GM12878 (cell line): ENCODE measurements around the gene AEN. TPM values are rescaled to one million over a fixed set of nuclear protein-coding genes. Genes with fewer than 3 reads are reported as not detected.

Experiments used
- ATAC-seq: fragments of 200-7000 bp; cut with Tn5 transposase; 3 replicates; pipeline ENCODE4 v1.9.1; 2020; ENCODE audit warnings: mild to moderate bottlenecking, moderate library complexity
- BruUV-seq: library from RNA; stranded (reverse); fragments of 400-500 nt; replicated peaks from 2 replicates; lab custom pipeline; 2021; lab: Mats Ljungman, UMichigan
- CTCF ChIA-PET: fragments of 300-600 bp; sonication (Branson Sonifier 250); formaldehyde crosslinking; extraction: SDS; loops from one replicate; lab custom pipeline; 2021; ENCODE audit warnings: inconsistent platforms; lab: Yijun Ruan, JAX
- POLR2A ChIA-PET: fragments of 350-600 bp; formaldehyde crosslinking; extraction: SDS; loops from one replicate; lab custom pipeline; 2021; ENCODE audit warnings: inconsistent platforms; lab: Charles Lee
- RAD21 ChIA-PET: fragments of 300-600 bp; sonication (Branson Sonifier 250); formaldehyde crosslinking; loops from one replicate; lab custom pipeline; 2023; ENCODE audit warnings: antibody characterized with exemption; ENCODE audit not compliant: unreplicated experiment; lab: Charles Lee
- SMC1A ChIA-PET: fragments of 300-600 bp; sonication (Branson Sonifier 250); formaldehyde crosslinking; loops from one replicate; lab custom pipeline; 2023; ENCODE audit not compliant: unreplicated experiment, uncharacterized antibody; lab: Charles Lee
- DNase-seq: peaks from one replicate; pipeline ENCODE4 v3.0.0-alpha.2; 2011; ENCODE audit warnings: low read depth, low spot score
- FAIRE-seq: peaks from 3 replicates; lab custom pipeline; 2011; peaks lifted over from hg19 to GRCh38; lab: Jason Lieb, UNC
- H2AFZ ChIP-seq: 2 replicates; pipeline ENCODE4 v1.6.0; 2011; ENCODE audit warnings: low read depth, low read length, control low read depth; ENCODE audit not compliant: control insufficient read depth
- H3K27ac ChIP-seq: 2 replicates; pipeline ENCODE4 v1.5.1; 2011; ENCODE audit warnings: control low read depth; ENCODE audit not compliant: control insufficient read depth, insufficient read depth
- H3K27me3 ChIP-seq, 2 experiments: replicated peaks in 1 of 2; 2 replicates each; pipeline versions ENCODE4 v1.6.0 to v1.6.1; 2011; ENCODE audit warnings: low read length in 1 of 2; ENCODE audit not compliant: control insufficient read depth in 2 of 2, insufficient read depth in 2 of 2
- H3K36me3 ChIP-seq, 2 experiments: 2 replicates each; pipeline ENCODE4 v1.5.1; 2011; ENCODE audit warnings: low read length in 1 of 2; ENCODE audit not compliant: control insufficient read depth in 2 of 2, insufficient read depth in 2 of 2
- H3K4me1 ChIP-seq: 2 replicates; pipeline ENCODE4 v1.6.1; 2011; ENCODE audit warnings: mild to moderate bottlenecking, low read length, moderate library complexity, mixed read lengths; ENCODE audit not compliant: control insufficient read depth, insufficient read depth
- H3K4me2 ChIP-seq: 2 replicates; pipeline ENCODE4 v1.6.0; 2011; ENCODE audit warnings: control low read depth; ENCODE audit not compliant: control insufficient read depth, insufficient read depth
- H3K4me3 ChIP-seq: fragments of 200-600 bp; sonication (generic); 2 replicates; pipeline ENCODE4 v1.5.1; 2016
- H3K79me2 ChIP-seq: 2 replicates; pipeline ENCODE4 v1.6.0; 2011; ENCODE audit warnings: low read length; ENCODE audit not compliant: control insufficient read depth, insufficient read depth
- H3K9ac ChIP-seq: 2 replicates; pipeline ENCODE4 v1.8.0; 2011; ENCODE audit warnings: low read length, control low read depth, mixed read lengths; ENCODE audit not compliant: control insufficient read depth, insufficient read depth
- H3K9me3 ChIP-seq: replicated peaks from 3 replicates; pipeline ENCODE4 v1.5.1; 2011; ENCODE audit warnings: mild to moderate bottlenecking, low read length; ENCODE audit not compliant: control insufficient read depth, insufficient read depth
- H4K20me1 ChIP-seq: 2 replicates; pipeline ENCODE4 v1.6.0; 2011; ENCODE audit not compliant: control insufficient read depth, insufficient read depth
- BCL11A ChIP-seq: IDR thresholded peaks from 2 replicates; pipeline ENCODE4 v1.6.1; 2011; ENCODE audit warnings: low read depth, low read length
- CREM ChIP-seq: IDR thresholded peaks from 2 replicates; pipeline ENCODE4 v1.6.1; 2014; ENCODE audit warnings: antibody characterized with exemption, low read depth
- EGR1 ChIP-seq, 2 experiments: IDR thresholded peaks; 1 replicate in 1 of 2; 2 replicates in 1 of 2; pipeline ENCODE4 v1.6.1; 2011 to 2012; ENCODE audit warnings: low read depth in 2 of 2, low read length in 2 of 2, borderline replicate concordance in 1 of 2, mild to moderate bottlenecking in 1 of 2, moderate library complexity in 1 of 2
- ESRRA ChIP-seq: IDR thresholded peaks from 2 replicates; pipeline ENCODE4 v1.6.1; 2012; ENCODE audit warnings: mild to moderate bottlenecking, low read length, improper control_type of control experiment
- JUND ChIP-seq: IDR thresholded peaks from 2 replicates; pipeline ENCODE4 v1.6.1; 2012; ENCODE audit warnings: low read depth, mild to moderate bottlenecking, low read length, improper control_type of control experiment, moderate library complexity
- LARP7 ChIP-seq: fragments of 450-650 bp; IDR thresholded peaks from 2 replicates; pipeline ENCODE4 v1.6.1; 2017; ENCODE audit warnings: mild to moderate bottlenecking
- MLLT1 ChIP-seq: fragments of 450-650 bp; IDR thresholded peaks from 2 replicates; pipeline ENCODE4 v1.6.1; 2016; ENCODE audit warnings: mild to moderate bottlenecking
- MTA3 ChIP-seq: IDR thresholded peaks from 2 replicates; pipeline ENCODE4 v1.6.1; 2012; ENCODE audit warnings: low read length, inconsistent platforms, borderline replicate concordance
- POLR2A ChIP-seq: IDR thresholded peaks from 2 replicates; pipeline ENCODE4 v1.6.1; 2011; ENCODE audit warnings: low read depth, mild to moderate bottlenecking, low read length
- SMAD5 ChIP-seq: IDR thresholded peaks from 2 replicates; pipeline ENCODE4 v1.6.1; 2016; ENCODE audit warnings: antibody characterized with exemption, low read depth
- SMARCA5 ChIP-seq: fragments of 450-650 bp; IDR thresholded peaks from 2 replicates; pipeline ENCODE4 v1.6.1; 2017; ENCODE audit warnings: mild to moderate bottlenecking
- SPI1 ChIP-seq: IDR thresholded peaks from 2 replicates; pipeline ENCODE4 v1.6.1; 2011; ENCODE audit warnings: low read depth, mild to moderate bottlenecking, low read length, moderate library complexity, borderline replicate concordance; ENCODE audit not compliant: insufficient read depth
- WGBS: methylation state at CpG from one replicate; pipeline ENCODE4 v1.1.6; 2016; ENCODE audit warnings: low lambda C conversion rate; ENCODE audit not compliant: insufficient replicate concordance, insufficient coverage; ENCODE audit errors: missing lambda C conversion rate; 5-methylcytosine and 5-hydroxymethylcytosine counted together
- in situ Hi-C: fragments of 300-500 bp; cut with MboI; formaldehyde crosslinking; loops from 9 replicates; pipeline ENCODE4 v1.14.3; 2018; ENCODE audit warnings: mixed read lengths
- intact Hi-C: fragments of 100-400 bp; cut with micrococcal nuclease; formaldehyde crosslinking; loops from one replicate; pipeline ENCODE4 v1.14.2; 2022; ENCODE audit not compliant: unreplicated experiment
- polyA plus RNA-seq, 11 experiments: library from polyadenylated mRNA; depleted of rRNA in 4 of 11; unstranded in 6 of 11; stranded (reverse) in 5 of 11; fragments of >200 nt; fragmentation: Nextera tagmentation in 4 of 11; fragmentation: Illumina TruSeq in 1 of 11; extraction: Ambion mirVana in 4 of 11; extraction: Trizol in 1 of 11; gene quantifications; 1 replicate in 1 of 11; 2 replicates in 10 of 11; pipeline versions ENCODE4 v1.2.1 to v1.2.3, GENCODE V29; 2011 to 2016; ENCODE audit warnings: inconsistent platforms in 2 of 11, missing spikeins in 2 of 11, low read depth in 1 of 11
- total RNA-seq, 4 experiments: library from RNA; depleted of rRNA in 3 of 4; stranded (reverse); fragments of >200 nt in 3 of 4; fragmentation: Illumina TruSeq in 1 of 4; extraction: Trizol in 1 of 4; gene quantifications; 2 replicates each; pipeline versions ENCODE4 v1.2.1 to v1.2.3, GENCODE V29; 2013 to 2021
- TF ChIP-seq, protein P1 (sequence below): IDR thresholded peaks from 2 replicates; pipeline ENCODE4 v1.6.1; 2011; ENCODE audit warnings: low read depth, low read length, improper control_type of control experiment, borderline replicate concordance

The AEN gene
- total and polyA plus RNA-seq, 10 of the 15 experiments (the other 5 are each of a cell fraction or from before 2014, with no cell fraction given), result 11.7 to 81.2 (median 53.7) TPM

DNA sequence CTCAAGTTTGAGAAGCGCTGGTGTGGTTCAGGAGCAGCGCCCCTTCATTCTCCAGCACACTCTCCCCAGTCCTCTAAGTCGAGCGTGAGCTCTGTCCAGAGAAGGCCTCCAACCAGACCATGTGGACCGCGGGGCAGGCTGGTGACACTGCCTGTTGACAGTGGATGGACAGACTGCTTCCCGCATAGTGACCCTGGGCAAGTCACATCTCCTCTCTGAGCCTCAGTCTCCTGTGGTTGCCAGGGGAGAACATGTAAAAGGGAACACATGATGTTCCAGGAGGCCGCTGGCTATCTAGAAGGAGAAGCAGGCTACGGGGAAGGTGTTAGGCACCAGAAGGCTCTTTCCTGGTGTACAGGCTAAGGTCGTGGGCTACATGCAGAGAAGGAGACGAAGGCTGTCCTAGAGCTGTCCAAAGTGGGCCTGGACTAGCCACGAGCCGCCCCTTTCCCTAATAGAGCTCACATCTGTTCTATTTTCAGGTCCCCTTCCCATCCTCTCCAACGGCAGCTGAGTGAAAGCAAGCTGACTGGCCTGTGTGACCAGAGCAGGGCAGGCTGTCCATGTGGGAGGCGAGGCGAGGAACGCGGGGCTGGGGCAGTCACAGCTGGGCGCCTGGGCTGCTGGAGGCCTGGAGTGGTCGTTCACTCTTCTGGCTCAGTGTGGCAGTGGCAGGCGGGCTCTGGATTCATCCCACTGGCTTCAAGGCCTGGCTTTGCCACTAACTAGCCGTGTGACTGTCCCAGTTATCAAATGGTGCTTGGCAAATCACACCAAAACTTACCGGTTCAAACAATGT lies 28.8 kb downstream of the AEN start:
- Histone ChIP-seq H3K4me1 (peaks cover 30% of the 10 kb centered on the region), H3K36me3 (peaks cover 0 to 11% of the 10 kb centered on the region in 2 experiments), H3K27me3 (no peaks in the 10 kb centered on the region), H3K4me2 (peak overlapping the region; percentile 27; the same call in 1 of the 2 replicates), H3K4me3 (no peak overlapping the region), H3K79me2 (peaks cover 6% of the 10 kb centered on the region), H3K9me3 (no peaks in the 10 kb centered on the region), H4K20me1 (peaks cover 2% of the 10 kb centered on the region; the same call in 1 of the 2 replicates), H3K9ac (no peak overlapping the region), H2AFZ (no peak overlapping the region), H3K27ac (peak overlapping the region; percentile 62)
- 89% methylated on average over 22 of the region's 23 CpGs for WGBS
- ChIA-PET SMC1A (interaction anchor here (0.6 to 1.4 kb wide), 3 partner anchors 11 to 180 kb away, joined by 3 to 6 read pairs (median 3); partner anchors contain the start of gene ISG20), RAD21 (interaction anchor here (1.5 kb wide), 1 partner anchor 26 kb away, joined by 5 read pairs; no protein-coding TSS in a partner anchor), CTCF (interaction anchor here (1.3 to 1.4 kb wide), 2 partner anchors 15 to 26 kb away, joined by 3 to 7 read pairs; no protein-coding TSS in a partner anchor), POLR2A (no interaction called here)
- no peak for DNase-seq
- intact Hi-C loops, result no loop called here
- TF ChIP-seq EGR1 (IDR thresholded peaks at IDR 0.05; ENCODE audit: borderline replicate concordance in 1 of 2, low read depth in 2 of 2, low read length in 2 of 2) (no peak), JUND (no peak), CREM (no peak), ESRRA (no peak), SMARCA5 (no peak), LARP7 (no peak), SPI1 (no peak), POLR2A (peak; percentile 41), BCL11A (no peak), SMAD5 (no peak), MTA3 (no peak), MLLT1 (peak; percentile 60; the same call in 1 of the 2 replicates)
- TF ChIP-seq, protein P1, sequence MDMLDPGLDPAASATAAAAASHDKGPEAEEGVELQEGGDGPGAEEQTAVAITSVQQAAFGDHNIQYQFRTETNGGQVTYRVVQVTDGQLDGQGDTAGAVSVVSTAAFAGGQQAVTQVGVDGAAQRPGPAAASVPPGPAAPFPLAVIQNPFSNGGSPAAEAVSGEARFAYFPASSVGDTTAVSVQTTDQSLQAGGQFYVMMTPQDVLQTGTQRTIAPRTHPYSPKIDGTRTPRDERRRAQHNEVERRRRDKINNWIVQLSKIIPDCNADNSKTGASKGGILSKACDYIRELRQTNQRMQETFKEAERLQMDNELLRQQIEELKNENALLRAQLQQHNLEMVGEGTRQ, result no peak
- in situ Hi-C loops, result no loop called here
- no TSS peak for BruUV-seq
- no peak for FAIRE-seq
- no peak for ATAC-seq
